SK-N-SH treated with all-trans-retinoic acid at 6 μM for 48 hours (cell line): ENCODE results near the gene CTNNAL1.

Source experiments
- ATAC-seq: fragments of 200-7000 bp; cut with Tn5 transposase; 3 replicates; pipeline ENCODE4 v1.9.1; 2020; ENCODE audit warnings: mild to moderate bottlenecking, moderate library complexity
- ARNTL ChIP-seq: fragments of 450-650 bp; formaldehyde crosslinking; IDR thresholded peaks from 2 replicates; pipeline ENCODE4 v1.5.0; 2020; ENCODE audit warnings: low read depth, mild to moderate bottlenecking, moderate library complexity, borderline replicate concordance
- BACH2 ChIP-seq: fragments of 250-450 bp; sonication (Bioruptor Pico); IDR thresholded peaks from 2 replicates; pipeline ENCODE4 v1.9.0; 2021; ENCODE audit warnings: mild to moderate bottlenecking, borderline replicate concordance
- CSDC2 ChIP-seq: fragments of 250-450 bp; sonication (Bioruptor Pico); IDR thresholded peaks from 2 replicates; pipeline ENCODE4 v1.5.0; 2020; ENCODE audit warnings: mild to moderate bottlenecking, moderate library complexity
- ESRRG ChIP-seq: fragments of 250-450 bp; sonication (Bioruptor Pico); IDR thresholded peaks from 2 replicates; pipeline ENCODE4 v1.6.1; 2021; ENCODE audit warnings: mild to moderate bottlenecking
- ISL1 ChIP-seq: fragments of 250-450 bp; sonication (Bioruptor Pico); IDR thresholded peaks from 2 replicates; pipeline ENCODE4 v2.1.2; 2022; ENCODE audit warnings: mild to moderate bottlenecking, moderate library complexity
- RARB ChIP-seq: fragments of 250-450 bp; sonication (Bioruptor Pico); IDR thresholded peaks from 2 replicates; pipeline ENCODE4 v1.8.0; 2021; ENCODE audit warnings: mild to moderate bottlenecking, moderate library complexity
- SNAI2 ChIP-seq: fragments of 250-450 bp; sonication (Bioruptor Pico); IDR thresholded peaks from 2 replicates; pipeline ENCODE4 v1.5.0; 2020; ENCODE audit warnings: mild to moderate bottlenecking, moderate library complexity
- TCF4 ChIP-seq: fragments of 250-450 bp; sonication (Bioruptor Pico); IDR thresholded peaks from 2 replicates; pipeline ENCODE4 v1.8.0; 2021; ENCODE audit warnings: mild to moderate bottlenecking, moderate library complexity, borderline replicate concordance
- TOX ChIP-seq: fragments of 250-450 bp; sonication (Bioruptor Pico); IDR thresholded peaks from 2 replicates; pipeline ENCODE4 v1.8.0; 2021; ENCODE audit warnings: mild to moderate bottlenecking, moderate library complexity, borderline replicate concordance
- ZC3H10 ChIP-seq: fragments of 250-450 bp; sonication (Bioruptor Pico); IDR thresholded peaks from 2 replicates; pipeline ENCODE4 v1.5.1; 2021; ENCODE audit warnings: mild to moderate bottlenecking, moderate library complexity
- ZFP3 ChIP-seq: fragments of 250-450 bp; sonication (Bioruptor Pico); IDR thresholded peaks from 2 replicates; pipeline ENCODE4 v1.5.0; 2020; ENCODE audit warnings: mild to moderate bottlenecking, moderate library complexity
- ZFP30 ChIP-seq: fragments of 450-650 bp; formaldehyde crosslinking; IDR thresholded peaks from 2 replicates; pipeline ENCODE4 v1.5.0; 2022; ENCODE audit warnings: mild to moderate bottlenecking, moderate library complexity
- ZNF565 ChIP-seq: fragments of 450-650 bp; formaldehyde crosslinking; conservative IDR thresholded peaks from 2 replicates; pipeline ENCODE4 v1.5.0; 2020; ENCODE audit warnings: low read depth, mild to moderate bottlenecking, moderate library complexity
- ZNF70 ChIP-seq: fragments of 450-650 bp; formaldehyde crosslinking; IDR thresholded peaks from 2 replicates; pipeline ENCODE4 v1.5.0; 2020; ENCODE audit warnings: mild to moderate bottlenecking, moderate library complexity
- ZNF8 ChIP-seq: fragments of 450-650 bp; formaldehyde crosslinking; IDR thresholded peaks from 2 replicates; pipeline ENCODE4 v1.5.0; 2020; ENCODE audit warnings: mild to moderate bottlenecking, moderate library complexity
- TF ChIP-seq, protein P1 (sequence below): fragments of 250-450 bp; sonication (Bioruptor Pico); IDR thresholded peaks from 2 replicates; pipeline ENCODE4 v1.8.0; 2021; ENCODE audit warnings: low read depth, mild to moderate bottlenecking, moderate library complexity, borderline replicate concordance
- TF ChIP-seq, protein P2 (sequence below): fragments of 250-450 bp; sonication (Bioruptor Pico); IDR thresholded peaks from 2 replicates; pipeline ENCODE4 v1.8.0; 2020; ENCODE audit warnings: mild to moderate bottlenecking, moderate library complexity, borderline replicate concordance
- TF ChIP-seq, protein P3 (sequence below): fragments of 250-450 bp; sonication (Bioruptor Pico); IDR thresholded peaks from 2 replicates; pipeline ENCODE4 v1.5.1; 2021; ENCODE audit warnings: mild to moderate bottlenecking, moderate library complexity
- TF ChIP-seq, protein P4 (sequence below): fragments of 250-450 bp; sonication (Bioruptor Pico); IDR thresholded peaks from 2 replicates; pipeline ENCODE4 v1.5.1; 2020; ENCODE audit warnings: low read depth, mild to moderate bottlenecking, moderate library complexity

CTNNAL1 gene

DNA sequence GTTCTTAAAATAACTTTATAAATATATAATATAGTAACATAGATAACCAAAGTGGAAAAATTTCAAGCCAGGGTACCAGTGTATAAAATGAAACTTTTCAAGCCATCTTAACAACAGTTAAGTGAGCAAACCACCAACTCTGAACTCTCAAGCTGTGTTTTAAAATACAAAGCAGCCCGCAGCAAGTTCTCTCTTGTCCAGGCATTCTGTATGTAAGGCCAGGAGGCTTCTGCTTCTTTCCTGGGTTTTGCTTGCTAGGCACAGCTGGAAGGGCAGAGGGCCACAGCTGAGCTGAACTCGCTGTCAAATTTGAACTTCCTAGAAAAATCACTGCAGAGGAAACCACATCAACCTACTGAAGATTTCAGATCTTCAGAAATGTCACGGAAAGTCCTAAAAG is 6.8 kb upstream of the CTNNAL1 start (continued):
- TF ChIP-seq, protein P1, sequence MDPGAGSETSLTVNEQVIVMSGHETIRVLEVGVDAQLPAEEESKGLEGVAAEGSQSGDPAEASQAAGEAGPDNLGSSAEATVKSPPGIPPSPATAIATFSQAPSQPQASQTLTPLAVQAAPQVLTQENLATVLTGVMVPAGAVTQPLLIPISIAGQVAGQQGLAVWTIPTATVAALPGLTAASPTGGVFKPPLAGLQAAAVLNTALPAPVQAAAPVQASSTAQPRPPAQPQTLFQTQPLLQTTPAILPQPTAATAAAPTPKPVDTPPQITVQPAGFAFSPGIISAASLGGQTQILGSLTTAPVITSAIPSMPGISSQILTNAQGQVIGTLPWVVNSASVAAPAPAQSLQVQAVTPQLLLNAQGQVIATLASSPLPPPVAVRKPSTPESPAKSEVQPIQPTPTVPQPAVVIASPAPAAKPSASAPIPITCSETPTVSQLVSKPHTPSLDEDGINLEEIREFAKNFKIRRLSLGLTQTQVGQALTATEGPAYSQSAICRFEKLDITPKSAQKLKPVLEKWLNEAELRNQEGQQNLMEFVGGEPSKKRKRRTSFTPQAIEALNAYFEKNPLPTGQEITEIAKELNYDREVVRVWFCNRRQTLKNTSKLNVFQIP (CRISPR knock-in tag): no peak

DNA sequence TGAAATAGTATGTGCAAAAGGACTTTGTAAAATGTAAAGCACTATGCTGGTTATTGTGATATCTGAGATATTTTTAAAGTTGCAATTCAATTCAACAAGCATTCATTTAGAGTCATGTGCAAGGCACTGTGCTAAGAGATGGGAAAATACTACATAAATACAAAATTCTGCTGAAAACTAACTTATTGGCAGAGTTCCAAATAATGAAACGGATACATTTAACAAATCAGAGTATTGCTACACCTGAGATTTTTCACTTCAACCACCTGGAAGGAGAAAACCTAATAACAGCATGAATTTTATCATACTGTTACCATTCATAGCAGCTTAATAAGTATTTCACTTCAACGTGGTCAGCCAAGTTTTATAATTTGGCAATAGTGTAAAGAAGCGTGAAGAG is 6.1 kb upstream of the CTNNAL1 start:
- ATAC-seq: no peak
- TF ChIP-seq TCF4 (CRISPR knock-in tag) (no peak), ZNF565 (CRISPR knock-in tag) (no peak), ZC3H10 (CRISPR knock-in tag) (no peak), ZFP30 (no peak), ZNF8 (CRISPR knock-in tag) (no peak), ARNTL (CRISPR knock-in tag) (no peak), BACH2 (CRISPR knock-in tag) (no peak), ZNF70 (CRISPR knock-in tag) (no peak), ZFP3 (CRISPR knock-in tag) (no peak)
- TF ChIP-seq, protein P2, sequence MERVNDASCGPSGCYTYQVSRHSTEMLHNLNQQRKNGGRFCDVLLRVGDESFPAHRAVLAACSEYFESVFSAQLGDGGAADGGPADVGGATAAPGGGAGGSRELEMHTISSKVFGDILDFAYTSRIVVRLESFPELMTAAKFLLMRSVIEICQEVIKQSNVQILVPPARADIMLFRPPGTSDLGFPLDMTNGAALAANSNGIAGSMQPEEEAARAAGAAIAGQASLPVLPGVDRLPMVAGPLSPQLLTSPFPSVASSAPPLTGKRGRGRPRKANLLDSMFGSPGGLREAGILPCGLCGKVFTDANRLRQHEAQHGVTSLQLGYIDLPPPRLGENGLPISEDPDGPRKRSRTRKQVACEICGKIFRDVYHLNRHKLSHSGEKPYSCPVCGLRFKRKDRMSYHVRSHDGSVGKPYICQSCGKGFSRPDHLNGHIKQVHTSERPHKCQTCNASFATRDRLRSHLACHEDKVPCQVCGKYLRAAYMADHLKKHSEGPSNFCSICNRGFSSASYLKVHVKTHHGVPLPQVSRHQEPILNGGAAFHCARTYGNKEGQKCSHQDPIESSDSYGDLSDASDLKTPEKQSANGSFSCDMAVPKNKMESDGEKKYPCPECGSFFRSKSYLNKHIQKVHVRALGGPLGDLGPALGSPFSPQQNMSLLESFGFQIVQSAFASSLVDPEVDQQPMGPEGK (CRISPR knock-in tag): no peak
- TF ChIP-seq, protein P3, sequence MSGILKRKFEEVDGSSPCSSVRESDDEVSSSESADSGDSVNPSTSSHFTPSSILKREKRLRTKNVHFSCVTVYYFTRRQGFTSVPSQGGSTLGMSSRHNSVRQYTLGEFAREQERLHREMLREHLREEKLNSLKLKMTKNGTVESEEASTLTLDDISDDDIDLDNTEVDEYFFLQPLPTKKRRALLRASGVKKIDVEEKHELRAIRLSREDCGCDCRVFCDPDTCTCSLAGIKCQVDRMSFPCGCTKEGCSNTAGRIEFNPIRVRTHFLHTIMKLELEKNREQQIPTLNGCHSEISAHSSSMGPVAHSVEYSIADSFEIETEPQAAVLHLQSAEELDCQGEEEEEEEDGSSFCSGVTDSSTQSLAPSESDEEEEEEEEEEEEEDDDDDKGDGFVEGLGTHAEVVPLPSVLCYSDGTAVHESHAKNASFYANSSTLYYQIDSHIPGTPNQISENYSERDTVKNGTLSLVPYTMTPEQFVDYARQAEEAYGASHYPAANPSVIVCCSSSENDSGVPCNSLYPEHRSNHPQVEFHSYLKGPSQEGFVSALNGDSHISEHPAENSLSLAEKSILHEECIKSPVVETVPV (CRISPR knock-in tag): no peak
- TF ChIP-seq, protein P4, sequence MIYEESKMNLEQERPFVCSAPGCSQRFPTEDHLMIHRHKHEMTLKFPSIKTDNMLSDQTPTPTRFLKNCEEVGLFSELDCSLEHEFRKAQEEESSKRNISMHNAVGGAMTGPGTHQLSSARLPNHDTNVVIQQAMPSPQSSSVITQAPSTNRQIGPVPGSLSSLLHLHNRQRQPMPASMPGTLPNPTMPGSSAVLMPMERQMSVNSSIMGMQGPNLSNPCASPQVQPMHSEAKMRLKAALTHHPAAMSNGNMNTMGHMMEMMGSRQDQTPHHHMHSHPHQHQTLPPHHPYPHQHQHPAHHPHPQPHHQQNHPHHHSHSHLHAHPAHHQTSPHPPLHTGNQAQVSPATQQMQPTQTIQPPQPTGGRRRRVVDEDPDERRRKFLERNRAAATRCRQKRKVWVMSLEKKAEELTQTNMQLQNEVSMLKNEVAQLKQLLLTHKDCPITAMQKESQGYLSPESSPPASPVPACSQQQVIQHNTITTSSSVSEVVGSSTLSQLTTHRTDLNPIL (CRISPR knock-in tag): no peak
- TF ChIP-seq, all 23 proteins: peak for 0

DNA sequence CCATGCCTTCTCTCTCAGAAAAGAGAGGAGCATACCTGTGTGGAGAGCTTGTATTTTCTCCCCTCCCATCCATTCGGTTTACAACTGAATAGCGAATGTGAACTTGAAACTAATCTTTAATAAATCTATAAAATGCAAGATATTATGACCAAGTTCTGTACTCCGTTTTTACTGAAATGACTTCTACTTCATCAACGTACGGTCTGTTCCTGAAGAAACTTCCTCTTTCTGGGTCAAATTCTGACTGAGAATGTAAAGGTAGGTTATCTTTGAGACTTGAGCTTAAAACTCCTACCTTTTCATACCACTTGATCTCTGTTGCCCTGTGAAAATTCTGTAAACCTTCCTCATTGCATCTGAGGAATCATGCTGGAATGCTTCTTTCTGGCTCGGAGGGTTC is 4.2 kb upstream of the CTNNAL1 start:
- no peak for TF ChIP-seq ISL1 (CRISPR knock-in tag)
- no peak for TF ChIP-seq BACH2 (CRISPR knock-in tag)
- no peak for TF ChIP-seq ZNF8 (CRISPR knock-in tag)
- TF ChIP-seq, protein P1 (CRISPR knock-in tag): no peak
- TF ChIP-seq SNAI2 (CRISPR knock-in tag): no peak
- TF ChIP-seq CSDC2 (CRISPR knock-in tag): no peak
- no peak for TF ChIP-seq RARB (CRISPR knock-in tag)
- no peak for ATAC-seq

DNA sequence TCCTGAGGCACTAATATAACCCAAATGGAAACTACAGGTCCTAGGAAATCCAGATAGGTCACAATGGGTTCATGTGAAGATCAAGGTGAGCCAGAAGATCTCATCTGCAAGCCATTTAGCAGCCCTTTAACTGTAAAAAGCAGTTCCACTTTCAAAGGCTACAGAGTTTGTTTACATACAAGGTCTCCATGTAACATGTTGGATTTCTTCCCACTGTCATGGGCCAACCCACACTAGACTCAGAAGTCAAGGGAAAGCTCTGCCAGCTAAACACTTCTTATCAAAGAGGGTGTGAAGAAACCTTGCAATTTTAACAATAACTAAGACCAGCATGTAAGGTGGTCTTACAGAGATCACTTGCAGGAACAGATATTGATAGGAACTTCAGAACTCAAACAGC is 3.8 kb upstream of the CTNNAL1 start:
- ATAC-seq: no peak
- TF ChIP-seq TOX (CRISPR knock-in tag): no peak
- TF ChIP-seq, protein P3 (CRISPR knock-in tag): no peak
- no peak for TF ChIP-seq TCF4 (CRISPR knock-in tag)
- TF ChIP-seq ESRRG (CRISPR knock-in tag): no peak
